ENCODE results near the gene IMP3.
A peak's percentile ranks its signal among the peaks of the same experiment; 100 is the strongest.
"Not testable (repeated sequence)": the region's sequence is repeated elsewhere in the genome, so short reads cannot be mapped to it uniquely, and the experiment has no call there.

Gene IMP3, protein sequence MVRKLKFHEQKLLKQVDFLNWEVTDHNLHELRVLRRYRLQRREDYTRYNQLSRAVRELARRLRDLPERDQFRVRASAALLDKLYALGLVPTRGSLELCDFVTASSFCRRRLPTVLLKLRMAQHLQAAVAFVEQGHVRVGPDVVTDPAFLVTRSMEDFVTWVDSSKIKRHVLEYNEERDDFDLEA

GRCh38 chr15:75639709-75640482, at the start of gene IMP3:
Gene IMP3, minus strand, starts transcription at chr15:75640224. Its CDS starts 56 bp downstream, at chr15:75640168.
- peak; percentile 98 for DNase-seq

DNA sequence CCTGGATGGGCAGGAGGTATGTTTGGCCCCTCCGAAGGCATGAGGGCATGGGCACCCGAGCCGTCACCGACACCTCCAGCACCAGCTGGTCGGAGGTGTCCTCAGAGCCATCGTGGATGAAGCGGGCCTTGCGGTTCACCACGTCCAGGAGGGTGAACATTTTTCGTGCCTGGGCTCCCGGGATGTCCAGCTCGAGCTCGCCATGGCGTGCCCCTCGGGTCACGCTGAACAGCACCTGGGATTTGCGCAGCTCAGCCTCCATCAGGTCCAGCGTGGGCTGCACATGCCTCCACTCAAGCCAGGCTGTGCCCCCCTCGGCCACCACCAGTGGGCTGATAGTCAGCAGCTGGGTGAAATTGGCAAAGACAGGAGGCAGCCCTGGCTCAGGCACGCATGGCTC, 49.4 kb upstream of the IMP3 start:
- DNase-seq: not testable (repeated sequence)

GRCh38 chr15:75688831-75689230, 48.8 kb upstream of the IMP3 start:
- DNase-seq: no peak

GRCh38 chr15:75688278-75688557, 48.2 kb upstream of the IMP3 start:
- no peak for DNase-seq

DNA sequence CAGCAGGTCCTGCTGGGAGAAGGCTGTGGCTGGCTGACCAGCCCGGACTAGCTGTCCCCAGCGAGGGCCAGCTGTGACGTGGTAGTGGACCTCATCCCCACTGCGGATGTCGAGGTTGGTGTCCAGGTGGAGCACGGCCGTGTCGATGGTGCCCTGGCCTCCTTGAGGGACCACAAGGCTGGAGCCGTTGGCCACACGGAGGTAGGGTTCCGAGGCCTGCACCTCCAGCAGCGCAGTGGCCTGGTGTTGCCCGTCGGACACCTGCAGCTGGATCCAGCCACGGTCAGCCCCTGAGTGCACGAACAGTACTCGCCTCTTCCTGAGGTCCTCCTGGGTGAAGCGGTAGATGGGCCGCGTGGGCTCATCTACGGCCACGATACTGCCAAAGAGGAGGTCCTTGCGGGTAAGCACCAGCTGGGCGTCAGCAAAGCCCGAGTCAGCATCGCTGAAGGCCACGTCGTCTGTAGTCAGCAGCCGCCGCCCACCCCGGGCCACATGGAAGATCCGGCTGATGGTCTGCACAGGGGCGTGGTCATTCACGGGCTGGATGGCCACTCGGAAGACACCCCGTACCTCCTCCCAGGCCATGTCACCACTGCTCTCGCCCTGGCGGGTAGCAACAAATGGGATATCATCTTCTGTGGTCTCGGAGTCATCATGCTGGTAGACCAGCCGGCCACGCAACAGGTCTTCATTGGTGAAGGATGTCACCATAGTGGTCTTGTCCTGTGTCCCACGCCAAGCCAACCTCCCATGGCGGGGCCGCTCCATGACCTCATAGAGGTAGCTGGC, 47.7 kb upstream of the IMP3 start:
- DNase-seq: no peak

DNA sequence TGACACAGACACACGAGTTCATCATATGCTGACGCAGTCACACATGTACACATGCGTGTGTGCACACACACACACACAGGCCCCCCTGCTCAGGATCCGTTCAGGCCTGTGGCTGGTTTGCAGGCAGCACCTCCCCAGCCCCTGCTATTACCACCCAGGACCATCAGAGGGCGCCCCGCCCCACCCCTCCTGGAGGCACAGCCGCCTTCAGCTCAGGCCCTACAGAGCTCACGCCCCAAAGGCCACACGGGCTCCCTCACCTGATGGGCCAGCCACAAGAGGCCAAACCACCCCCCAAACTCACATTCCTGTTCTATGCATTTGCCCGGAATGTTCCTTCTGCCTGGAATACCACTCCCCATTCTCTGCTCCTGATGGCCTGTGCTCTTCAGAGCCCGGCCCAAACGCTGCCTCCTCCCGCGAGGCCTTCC, 46.2 kb upstream of the IMP3 start:
- peak; percentile 65 for DNase-seq

GRCh38 chr15:75685195-75685594, 45.2 kb upstream of the IMP3 start:
- no peak for DNase-seq

GRCh38 chr15:75684648-75685047, 44.6 kb upstream of the IMP3 start:
- DNase-seq: no peak

DNA sequence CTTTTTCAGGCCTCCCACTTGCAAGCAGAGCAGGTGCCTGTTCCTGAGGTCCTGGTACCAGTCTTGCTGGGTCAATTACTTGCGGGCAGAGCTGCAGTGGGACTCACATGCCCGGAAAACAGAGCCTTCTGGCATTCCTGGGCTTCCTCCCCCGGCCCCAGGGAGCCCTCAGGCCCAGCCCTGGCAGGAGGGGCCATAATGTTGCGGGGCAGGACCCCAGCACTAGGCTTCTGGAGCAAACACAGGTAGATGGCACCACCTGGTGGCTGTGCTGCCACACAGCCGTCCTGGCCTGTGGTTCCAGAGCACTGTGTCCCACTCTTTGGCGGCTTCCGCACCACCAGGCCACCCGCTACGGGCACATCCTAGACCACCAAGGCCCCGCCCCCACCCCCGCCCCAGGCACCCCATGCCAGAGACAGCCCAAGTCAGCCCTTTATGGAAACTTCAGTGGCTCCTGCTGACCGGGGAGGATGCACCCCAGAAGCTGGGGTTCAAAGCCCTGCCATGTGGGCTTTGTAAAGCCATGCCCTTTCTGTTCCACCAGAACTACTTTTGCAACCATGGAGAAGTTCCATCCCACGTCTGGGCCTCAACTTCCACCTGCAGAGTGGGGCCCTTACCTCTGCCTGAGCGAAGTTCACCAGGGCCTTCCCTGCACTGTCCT, 43.8 kb upstream of the IMP3 start:
- peak; percentile 58 for DNase-seq

DNA sequence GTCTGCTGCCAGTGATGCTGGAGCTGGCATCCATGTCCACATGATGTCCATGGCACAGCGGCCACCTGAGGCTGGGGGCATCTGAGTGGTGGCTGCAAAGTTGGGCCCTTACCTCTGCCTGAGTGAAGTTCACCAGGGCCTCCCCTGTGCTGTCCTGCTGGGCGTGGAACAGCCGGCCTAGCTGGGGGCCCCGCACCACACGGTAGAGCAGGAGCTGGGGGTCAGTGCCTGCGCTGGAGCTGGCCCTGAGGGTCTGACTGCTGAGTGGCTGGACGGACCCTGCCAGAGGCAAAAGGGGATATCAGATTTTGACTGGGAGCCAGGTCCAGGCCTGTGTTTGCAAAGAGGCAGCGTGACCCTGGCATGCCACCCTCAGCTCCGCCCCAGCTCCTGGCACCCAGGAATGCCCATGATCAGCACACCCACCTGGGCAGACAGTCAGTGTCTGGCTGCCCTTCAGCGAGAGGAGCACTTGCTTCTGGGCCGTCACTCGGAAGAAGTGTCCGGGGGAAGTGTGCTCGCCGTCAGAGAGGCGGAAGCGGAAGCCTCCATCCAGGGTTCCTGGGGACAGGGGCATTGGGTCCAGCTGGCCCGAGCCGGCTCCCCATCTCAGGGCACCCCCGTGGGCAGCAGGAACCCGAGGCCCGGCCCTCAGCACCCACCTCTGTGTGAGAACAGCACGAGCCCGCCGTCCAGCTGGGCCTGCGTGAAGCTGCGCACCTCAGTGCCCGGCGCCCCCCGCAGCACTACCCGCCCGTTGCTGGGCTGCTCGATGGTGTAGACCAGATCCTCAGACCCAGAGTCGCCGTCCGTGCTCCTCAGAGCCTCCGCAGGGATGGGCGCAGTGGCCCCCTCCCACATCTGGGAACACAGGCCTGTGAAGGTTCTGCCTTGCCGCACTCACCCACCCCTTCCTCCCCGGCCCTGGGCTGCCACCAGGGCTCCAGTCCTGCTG, 42.4 kb upstream of the IMP3 start:
- DNase-seq: no peak

DNA sequence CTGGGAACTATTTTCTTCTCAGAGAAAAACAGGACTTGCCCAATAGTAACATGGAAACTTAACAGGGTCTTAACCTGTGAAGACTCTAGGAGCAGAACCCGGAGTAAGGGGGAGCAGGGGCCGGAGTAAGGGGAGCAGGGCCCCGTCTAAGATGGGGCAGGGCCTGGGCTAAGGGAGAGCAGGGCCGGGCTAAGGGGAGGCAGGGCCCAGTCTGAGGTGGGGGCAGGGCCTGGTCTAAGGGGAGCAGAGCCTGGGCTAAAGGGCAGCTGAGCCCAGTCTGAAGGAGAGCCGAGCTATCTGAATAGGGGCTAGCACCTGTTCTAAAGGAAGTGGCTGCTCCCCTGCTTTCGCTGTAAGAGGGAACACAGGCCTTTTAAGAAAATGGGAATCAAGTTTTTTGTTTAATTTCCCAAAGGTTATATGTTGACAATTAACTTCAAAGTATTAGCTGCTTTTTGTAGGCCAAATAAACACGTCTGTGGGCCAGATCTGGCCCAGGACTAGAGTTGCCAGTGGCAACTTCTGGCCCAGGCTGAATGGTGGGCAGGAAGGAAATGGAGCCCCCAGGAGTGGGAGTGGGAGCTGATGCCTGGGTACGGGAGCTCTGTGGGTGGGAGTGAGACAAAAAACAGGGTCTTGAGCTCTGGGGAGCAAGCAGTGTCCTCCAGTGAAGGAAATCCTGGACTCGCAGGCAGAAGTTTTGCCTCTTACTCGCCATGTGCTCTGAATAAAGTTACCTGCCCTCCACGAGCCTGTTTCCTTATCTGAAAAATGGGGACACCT, 40.2 kb upstream of the IMP3 start:
- DNase-seq: no peak

DNA sequence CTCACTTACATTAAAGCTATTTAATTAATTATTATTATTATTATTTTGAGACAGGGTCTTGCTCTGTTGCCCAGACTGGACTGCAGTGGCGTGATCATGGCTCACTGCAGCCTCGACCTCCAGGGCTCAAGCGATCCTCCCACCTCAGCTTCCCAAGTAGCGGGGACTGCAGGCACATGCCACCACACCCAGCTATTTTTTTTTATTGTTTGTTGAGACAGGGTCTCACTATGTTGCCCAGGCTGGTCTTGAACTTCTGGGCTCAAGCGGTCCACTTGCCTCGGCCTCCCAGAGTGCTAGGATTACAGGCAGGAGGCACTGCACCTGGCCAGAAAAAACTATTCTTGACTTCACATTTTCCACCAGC, 38.3 kb upstream of the IMP3 start:
- DNase-seq: not testable (repeated sequence)

DNA sequence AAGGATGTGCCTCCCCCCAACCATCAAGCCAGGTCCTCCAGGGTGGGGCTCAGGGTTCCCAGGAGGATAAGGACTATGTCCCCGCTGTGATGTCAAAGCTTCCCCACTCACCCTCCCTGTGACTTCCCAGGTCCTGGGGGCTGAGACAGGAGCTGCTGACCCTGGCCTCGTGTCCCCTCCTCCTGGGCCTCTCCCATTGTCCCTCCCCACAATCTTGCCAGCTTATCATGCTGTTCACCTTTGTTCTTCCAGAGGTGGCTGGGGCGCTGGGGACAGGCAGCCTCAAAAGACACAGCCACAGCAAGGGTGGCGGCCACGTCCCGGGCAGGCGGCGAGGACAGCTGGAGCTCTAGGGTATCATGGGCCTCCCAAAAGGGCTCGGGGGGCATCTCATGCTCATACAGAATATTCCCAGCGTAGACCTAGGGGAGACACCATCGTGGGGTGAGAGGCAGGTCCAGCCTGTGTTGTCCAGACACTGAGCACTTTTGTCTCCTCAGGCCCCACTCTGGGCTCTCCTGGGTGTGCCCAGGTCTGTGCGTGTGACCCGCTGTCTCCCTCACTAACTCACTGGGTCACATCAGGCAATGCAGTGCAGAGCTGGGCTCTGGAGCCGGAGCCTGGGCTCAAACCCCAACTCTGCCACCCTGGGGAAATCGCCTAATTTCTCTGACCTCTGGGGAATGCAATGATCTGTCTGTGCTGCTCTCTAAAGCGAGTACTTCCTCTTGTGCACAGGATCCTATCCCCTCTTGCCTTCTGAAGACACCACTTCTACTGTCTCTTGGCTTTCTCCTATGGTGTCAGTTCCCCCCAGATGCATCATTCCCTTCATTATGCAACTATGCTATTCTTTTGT, 37.7 kb upstream of the IMP3 start:
- DNase-seq: no peak

- DNase-seq: no peak
Observed at GRCh38 chr15:75676688-75677464, 36.9 kb upstream of the IMP3 start.

GRCh38 chr15:75675579-75676404, 35.8 kb upstream of the IMP3 start:
- no peak for DNase-seq

- DNase-seq: no peak
Observed at GRCh38 chr15:75674366-75674765, 34.3 kb upstream of the IMP3 start.

- DNase-seq: no peak
Observed at GRCh38 chr15:75673426-75674235, 33.6 kb upstream of the IMP3 start.

Measured in inflammatory macrophage treated with lipopolysaccharide for 4 hours (primary cell).